Stimulated activated naive CD8-positive, alpha-beta T cell treated with anti-CD3 and anti-CD28 coated beads, Interleukin-15, amount 100 ng/mL, for 72 hours (primary cell): ENCODE data around the gene SH3RF1.

Experiments
- ATAC-seq: fragments of 150-1000 bp; cut with Tn5 transposase; 2 replicates; pipeline ENCODE4 v1.10.0; 2021; ENCODE audit warnings: mild to moderate bottlenecking, moderate library complexity
- DNase-seq, 2 donors: peaks; one replicate each; pipeline ENCODE4 v3.0.0; 2021 to 2022
- H3K27ac Mint-ChIP-seq, 2 donors: one replicate each; pipeline ENCODE4 v1.8.0; 2022; ENCODE audit warnings: mild to moderate bottlenecking in 2 of 2, mixed read lengths in 2 of 2, moderate library complexity in 2 of 2
- H3K27me3 Mint-ChIP-seq: one replicate; pipeline ENCODE4 v1.8.0; 2022; ENCODE audit warnings: mixed read lengths
- H3K4me1 Mint-ChIP-seq: one replicate; pipeline ENCODE4 v1.8.0; 2022; ENCODE audit warnings: mild to moderate bottlenecking, mixed read lengths
- H3K4me3 Mint-ChIP-seq, 2 donors: one replicate each; pipeline ENCODE4 v1.8.0; 2022; ENCODE audit warnings: mild to moderate bottlenecking in 2 of 2, mixed read lengths in 2 of 2, moderate library complexity in 1 of 2
- H3K9me3 Mint-ChIP-seq, 2 donors: one replicate each; pipeline ENCODE4 v1.8.0; 2022; ENCODE audit warnings: mixed read lengths in 2 of 2

SH3RF1 gene

GRCh38 chr4:169139021-169139420, 131.7 kb downstream of the SH3RF1 start:
- H3K9me3 Mint-ChIP-seq = no peaks in the 10 kb centered on the region
- DNase-seq = no peak
- H3K27me3 Mint-ChIP-seq = no peaks in the 10 kb centered on the region
- no peak overlapping the region for H3K4me3 Mint-ChIP-seq
- H3K27ac Mint-ChIP-seq = no peak overlapping the region
- no peaks in the 10 kb centered on the region for H3K4me1 Mint-ChIP-seq
- ATAC-seq = no peak

DNA sequence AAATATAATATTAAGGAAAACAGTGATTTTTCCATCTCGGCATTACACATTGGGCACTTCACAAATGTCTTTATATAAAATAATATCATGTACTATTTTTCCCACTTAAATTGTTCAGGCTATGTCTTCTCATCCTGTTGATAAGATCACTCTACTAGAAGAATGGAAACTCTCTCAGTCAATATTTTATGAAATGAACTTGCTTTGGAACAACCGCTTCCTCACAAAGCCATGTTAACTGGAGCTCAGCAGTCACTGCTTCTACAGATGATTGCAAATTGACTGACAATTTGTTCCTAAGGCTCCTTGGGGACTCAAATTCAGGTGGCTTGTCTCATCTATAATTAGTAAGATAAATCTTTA, 133.2 kb downstream of the SH3RF1 start:
- H3K27me3 Mint-ChIP-seq = no peaks in the 10 kb centered on the region
- H3K4me3 Mint-ChIP-seq = no peak overlapping the region
- H3K4me1 Mint-ChIP-seq = no peaks in the 10 kb centered on the region
- H3K27ac Mint-ChIP-seq = no peak overlapping the region
- ATAC-seq = no peak
- DNase-seq = no peak
- no peaks in the 10 kb centered on the region for H3K9me3 Mint-ChIP-seq

DNA sequence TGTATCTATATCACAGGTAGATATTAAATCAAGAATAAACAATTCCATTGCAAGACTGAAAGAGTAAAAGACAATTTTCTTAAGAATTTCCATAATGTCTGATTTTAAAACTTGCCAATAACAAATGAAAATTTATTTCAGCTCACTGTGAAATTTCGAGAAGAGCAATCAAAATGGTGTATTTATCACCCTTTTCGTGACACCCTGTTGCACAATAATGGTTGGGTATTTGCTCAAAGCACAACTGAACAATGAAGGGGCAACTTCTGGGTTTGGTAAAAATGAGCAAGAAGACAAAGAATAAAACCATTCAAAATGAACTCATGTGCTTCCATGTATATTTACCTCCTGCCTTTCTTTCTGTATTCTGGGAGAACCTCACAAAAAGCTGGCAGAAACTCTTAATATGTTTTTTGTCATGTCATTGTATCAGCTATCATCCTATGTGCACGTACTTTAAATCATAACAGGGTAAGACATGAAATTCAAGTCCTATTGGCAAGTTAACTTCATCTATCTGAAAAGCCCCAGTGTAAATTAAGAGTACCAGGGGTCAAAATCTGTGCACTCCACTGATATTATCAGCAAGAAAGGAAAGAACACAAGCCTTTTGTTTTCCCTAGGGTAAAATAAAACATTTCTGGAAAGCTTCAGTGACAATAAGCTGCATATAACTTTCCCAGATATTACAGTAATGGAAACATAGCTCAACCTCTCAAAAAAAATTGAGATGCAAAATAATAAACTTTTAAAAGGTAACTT, 133.8 kb downstream of the SH3RF1 start:
- no peaks in the 10 kb centered on the region for H3K9me3 Mint-ChIP-seq
- H3K27ac Mint-ChIP-seq = no peak overlapping the region
- no peaks in the 10 kb centered on the region for H3K27me3 Mint-ChIP-seq
- H3K4me3 Mint-ChIP-seq = no peak overlapping the region
- ATAC-seq = no peak
- no peaks in the 10 kb centered on the region for H3K4me1 Mint-ChIP-seq
- no peak for DNase-seq

DNA sequence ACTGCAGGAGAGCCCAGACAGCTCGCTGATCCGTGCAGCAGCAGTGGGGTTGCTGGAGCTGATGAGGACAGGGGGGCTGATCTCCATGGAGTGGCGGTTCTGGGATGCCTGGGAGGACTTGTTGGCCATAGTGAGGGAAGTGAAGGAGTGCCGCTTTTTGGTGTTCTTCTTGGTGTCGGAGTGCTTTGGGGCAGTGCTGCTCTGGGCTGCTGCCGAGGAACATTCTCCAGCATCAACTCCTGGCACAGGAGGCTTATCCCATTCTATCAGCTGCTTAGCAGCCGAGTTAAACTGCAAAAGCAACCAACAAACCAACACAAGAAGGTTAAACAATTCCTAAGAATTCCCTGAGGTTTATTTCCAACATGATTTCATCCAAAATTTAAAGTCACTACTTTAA, 134.4 kb downstream of the SH3RF1 start:
- no peaks in the 10 kb centered on the region for H3K27me3 Mint-ChIP-seq
- no peak for ATAC-seq
- H3K27ac Mint-ChIP-seq = no peak overlapping the region
- no peaks in the 10 kb centered on the region for H3K9me3 Mint-ChIP-seq
- no peak for DNase-seq
- no peaks in the 10 kb centered on the region for H3K4me1 Mint-ChIP-seq
- H3K4me3 Mint-ChIP-seq = no peak overlapping the region

DNA sequence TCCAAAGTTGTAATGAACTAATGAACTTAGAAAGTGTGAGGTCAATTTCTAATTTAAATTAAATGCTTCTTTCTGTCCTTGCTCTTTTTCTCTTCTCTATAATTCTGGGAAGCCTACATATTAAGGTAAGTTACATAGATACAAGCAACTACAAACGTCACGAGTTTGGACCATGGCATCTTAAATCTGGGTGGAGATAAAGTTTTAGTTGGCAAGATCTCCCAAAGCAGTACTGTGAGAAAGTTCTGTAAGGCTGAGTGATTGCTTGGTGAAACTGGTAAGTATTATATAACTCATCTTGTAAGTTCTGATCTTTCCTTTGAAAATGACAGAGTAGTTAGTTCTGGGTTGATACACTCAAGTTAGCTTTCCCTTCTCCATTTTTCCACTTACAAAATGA, 135.0 kb downstream of the SH3RF1 start:
- Mint-ChIP-seq H3K4me3 (no peak overlapping the region), H3K27ac (no peak overlapping the region), H3K9me3 (no peaks in the 10 kb centered on the region), H3K4me1 (no peaks in the 10 kb centered on the region), H3K27me3 (no peaks in the 10 kb centered on the region)
- no peak for ATAC-seq
- DNase-seq = no peak

- Mint-ChIP-seq H3K27me3 (no peaks in the 10 kb centered on the region), H3K4me1 (no peaks in the 10 kb centered on the region), H3K4me3 (no peak overlapping the region), H3K27ac (no peak overlapping the region), H3K9me3 (no peaks in the 10 kb centered on the region)
- no peak for DNase-seq
- no peak for ATAC-seq
Measured at GRCh38 chr4:169133932-169134331, 136.8 kb downstream of the SH3RF1 start.

- no peaks in the 10 kb centered on the region for H3K4me1 Mint-ChIP-seq
- H3K27me3 Mint-ChIP-seq = no peaks in the 10 kb centered on the region
- no peak for DNase-seq
- no peak overlapping the region for H3K27ac Mint-ChIP-seq
- no peaks in the 10 kb centered on the region for H3K9me3 Mint-ChIP-seq
- H3K4me3 Mint-ChIP-seq = no peak overlapping the region
- ATAC-seq = no peak
Measured at GRCh38 chr4:169132561-169133305, 138.0 kb downstream of the SH3RF1 start.

- ATAC-seq (no peak), DNase-seq (no peak)
- Mint-ChIP-seq H3K4me1 (no peaks in the 10 kb centered on the region), H3K27ac (no peak overlapping the region), H3K27me3 (no peaks in the 10 kb centered on the region), H3K4me3 (no peak overlapping the region), H3K9me3 (no peaks in the 10 kb centered on the region)
Measured at GRCh38 chr4:169131556-169132208, 139.1 kb downstream of the SH3RF1 start.

DNA sequence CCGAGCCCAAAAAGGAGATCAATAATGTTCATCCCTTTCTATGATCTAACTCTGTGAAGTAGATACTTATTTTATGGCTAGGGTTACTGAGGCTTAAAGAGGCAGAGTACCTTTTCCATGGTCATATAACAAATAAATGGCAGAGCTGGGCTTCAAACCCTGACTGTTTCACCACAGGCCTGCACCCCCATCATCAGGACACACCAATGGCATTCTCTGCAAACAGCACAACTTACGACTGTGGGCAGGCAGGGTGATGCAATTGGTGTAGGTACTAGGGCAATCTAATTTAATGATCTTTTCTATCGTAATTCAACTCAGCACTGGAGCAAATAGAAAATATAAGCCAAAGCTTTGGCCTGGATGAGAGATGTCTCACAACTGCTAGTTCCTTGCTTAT, 141.9 kb downstream of the SH3RF1 start:
- H3K4me1 Mint-ChIP-seq = no peaks in the 10 kb centered on the region
- ATAC-seq = no peak
- H3K27ac Mint-ChIP-seq = no peak overlapping the region
- no peaks in the 10 kb centered on the region for H3K27me3 Mint-ChIP-seq
- DNase-seq = no peak
- no peaks in the 10 kb centered on the region for H3K9me3 Mint-ChIP-seq
- H3K4me3 Mint-ChIP-seq = no peak overlapping the region

- no peaks in the 10 kb centered on the region for H3K9me3 Mint-ChIP-seq
- no peak overlapping the region for H3K4me3 Mint-ChIP-seq
- DNase-seq = no peak
Measured at GRCh38 chr4:169127314-169127713, 143.4 kb downstream of the SH3RF1 start.

GRCh38 chr4:169124661-169125060, 146.1 kb downstream of the SH3RF1 start:
- no peak overlapping the region for H3K27ac Mint-ChIP-seq
- H3K27me3 Mint-ChIP-seq = no peaks in the 10 kb centered on the region
- no peak for ATAC-seq
- H3K4me1 Mint-ChIP-seq = no peaks in the 10 kb centered on the region
- no peak overlapping the region for H3K4me3 Mint-ChIP-seq
- no peak for DNase-seq
- H3K9me3 Mint-ChIP-seq = no peaks in the 10 kb centered on the region

More at GRCh38 chr4:169127314-169127713, 143.4 kb downstream of the SH3RF1 start:
- H3K27ac Mint-ChIP-seq = no peak overlapping the region
- no peaks in the 10 kb centered on the region for H3K4me1 Mint-ChIP-seq
- no peak for ATAC-seq
- H3K27me3 Mint-ChIP-seq = no peaks in the 10 kb centered on the region

GRCh38 chr4:169122422-169122821, 148.3 kb downstream of the SH3RF1 start:
- Mint-ChIP-seq H3K4me1 (no peaks in the 10 kb centered on the region), H3K27me3 (no peaks in the 10 kb centered on the region), H3K9me3 (no peaks in the 10 kb centered on the region), H3K4me3 (no peak overlapping the region), H3K27ac (no peak overlapping the region)
- DNase-seq = no peak
- no peak for ATAC-seq

DNA sequence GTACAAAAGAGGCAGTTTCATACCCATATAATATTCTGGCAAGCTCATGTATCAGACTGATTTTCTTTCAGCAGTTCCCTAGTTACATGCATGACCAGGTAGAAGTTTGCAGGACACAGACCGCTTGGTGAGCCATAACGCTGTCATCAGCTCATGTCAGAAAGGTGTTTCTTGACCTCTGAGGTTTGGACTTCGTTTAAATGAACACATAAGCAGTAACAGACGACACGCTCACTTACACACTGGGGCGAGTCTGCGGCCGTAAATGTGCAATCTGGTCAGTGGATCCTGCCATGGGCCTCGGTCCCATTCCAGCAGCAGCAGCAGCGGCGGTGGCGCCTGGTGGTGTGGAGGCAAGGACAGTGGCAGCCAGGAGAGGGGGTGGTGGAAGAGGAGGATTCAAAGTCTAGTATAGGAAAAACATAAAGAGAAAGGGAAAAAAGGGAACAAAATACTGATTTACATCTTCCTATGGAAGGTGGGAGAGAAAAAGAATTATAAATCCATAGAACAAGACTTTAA, 148.8 kb downstream of the SH3RF1 start:
- Mint-ChIP-seq H3K27ac (no peak overlapping the region), H3K9me3 (no peaks in the 10 kb centered on the region)
- no peak for DNase-seq

GRCh38 chr4:169120624-169121023, 150.1 kb downstream of the SH3RF1 start:
- H3K9me3 Mint-ChIP-seq = no peaks in the 10 kb centered on the region
- H3K4me1 Mint-ChIP-seq = no peaks in the 10 kb centered on the region
- DNase-seq = no peak
- H3K4me3 Mint-ChIP-seq = no peak overlapping the region
- no peak for ATAC-seq
- no peaks in the 10 kb centered on the region for H3K27me3 Mint-ChIP-seq
- no peak overlapping the region for H3K27ac Mint-ChIP-seq

More for the DNA sequence above, 148.8 kb downstream of the SH3RF1 start:
- no peaks in the 10 kb centered on the region for H3K4me1 Mint-ChIP-seq
- ATAC-seq = no peak
- H3K27me3 Mint-ChIP-seq = no peaks in the 10 kb centered on the region
- H3K4me3 Mint-ChIP-seq = no peak overlapping the region

- Mint-ChIP-seq H3K4me1 (no peaks in the 10 kb centered on the region), H3K27ac (no peak overlapping the region), H3K4me3 (no peak overlapping the region), H3K9me3 (no peaks in the 10 kb centered on the region), H3K27me3 (no peaks in the 10 kb centered on the region)
- DNase-seq (no peak), ATAC-seq (no peak)
Measured at GRCh38 chr4:169119536-169119935, 151.2 kb downstream of the SH3RF1 start.

GRCh38 chr4:169117591-169118081, 153.1 kb downstream of the SH3RF1 start:
- no peak overlapping the region for H3K4me3 Mint-ChIP-seq
- no peak for ATAC-seq
- no peak for DNase-seq
- no peaks in the 10 kb centered on the region for H3K4me1 Mint-ChIP-seq
- H3K9me3 Mint-ChIP-seq = no peaks in the 10 kb centered on the region
- no peak overlapping the region for H3K27ac Mint-ChIP-seq
- H3K27me3 Mint-ChIP-seq = no peaks in the 10 kb centered on the region
